ENCODE data around the gene BCAS1. TPM values are rescaled to one million over a fixed set of nuclear protein-coding genes. Genes with fewer than 3 reads are reported as not detected.
A peak's percentile ranks its signal among the peaks of the same experiment; 100 is the strongest.

The BCAS1 gene
- total RNA-seq, 1 experiment from 2014 or later = 4.0 TPM

DNA sequence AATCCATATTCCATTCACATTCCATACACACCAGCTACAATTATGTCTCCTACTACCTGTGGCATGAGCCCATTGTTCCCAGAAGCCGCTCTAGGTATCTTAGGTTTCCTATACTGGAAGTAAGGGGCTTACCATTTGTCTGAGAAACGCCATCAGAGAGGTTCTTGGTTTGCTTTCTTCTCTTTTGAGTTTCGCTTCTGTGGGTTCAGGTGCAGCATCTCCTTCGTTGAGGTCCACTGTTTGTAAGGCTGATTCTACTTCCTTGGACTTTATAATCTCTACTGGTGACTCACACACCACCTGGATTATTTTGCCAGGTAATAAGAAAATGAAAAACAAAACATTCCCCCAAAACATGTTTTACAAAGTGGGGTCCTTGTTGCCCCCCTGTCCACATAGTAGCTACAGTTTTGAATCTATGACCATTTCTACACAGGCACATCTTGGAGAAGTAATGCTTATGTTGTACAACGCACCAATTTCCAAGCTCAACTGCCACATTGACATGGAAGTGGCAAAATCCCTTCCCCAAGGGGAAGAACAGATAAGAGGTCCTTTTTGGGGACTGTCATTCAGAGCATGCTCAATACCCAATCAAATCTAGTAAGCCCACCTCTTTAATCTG lies 103.5 kb downstream of the BCAS1 start:
- ChIA-PET POLR2A (ENCODE audit: unreplicated experiment) (no interaction called here), CTCF (no interaction called here)
- Histone ChIP-seq H3K79me2 (ENCODE audit: low read depth) (no peaks in the 10 kb centered on the region), H3K9me3 (ENCODE audit: insufficient read depth, low read depth) (no peaks in the 10 kb centered on the region), H3K27ac (no peak overlapping the region), H3F3A (ENCODE audit: insufficient read depth, low read depth) (no peaks in the 10 kb centered on the region), H3K4me3 (no peak overlapping the region), H3K36me3 (ENCODE audit: low read depth) (no peaks in the 10 kb centered on the region), H3K27me3 (ENCODE audit: insufficient read depth, low read depth) (no peaks in the 10 kb centered on the region), H3K4me2 (no peak overlapping the region), H3K9me2 (ENCODE audit: insufficient read depth) (no peaks in the 10 kb centered on the region), H3K4me1 (replicated peaks; ENCODE audit: insufficient read depth) (no peaks in the 10 kb centered on the region), H2AFZ (no peak overlapping the region), H4K20me1 (ENCODE audit: insufficient read depth) (no peaks in the 10 kb centered on the region)
- TF ChIP-seq, protein P1, sequence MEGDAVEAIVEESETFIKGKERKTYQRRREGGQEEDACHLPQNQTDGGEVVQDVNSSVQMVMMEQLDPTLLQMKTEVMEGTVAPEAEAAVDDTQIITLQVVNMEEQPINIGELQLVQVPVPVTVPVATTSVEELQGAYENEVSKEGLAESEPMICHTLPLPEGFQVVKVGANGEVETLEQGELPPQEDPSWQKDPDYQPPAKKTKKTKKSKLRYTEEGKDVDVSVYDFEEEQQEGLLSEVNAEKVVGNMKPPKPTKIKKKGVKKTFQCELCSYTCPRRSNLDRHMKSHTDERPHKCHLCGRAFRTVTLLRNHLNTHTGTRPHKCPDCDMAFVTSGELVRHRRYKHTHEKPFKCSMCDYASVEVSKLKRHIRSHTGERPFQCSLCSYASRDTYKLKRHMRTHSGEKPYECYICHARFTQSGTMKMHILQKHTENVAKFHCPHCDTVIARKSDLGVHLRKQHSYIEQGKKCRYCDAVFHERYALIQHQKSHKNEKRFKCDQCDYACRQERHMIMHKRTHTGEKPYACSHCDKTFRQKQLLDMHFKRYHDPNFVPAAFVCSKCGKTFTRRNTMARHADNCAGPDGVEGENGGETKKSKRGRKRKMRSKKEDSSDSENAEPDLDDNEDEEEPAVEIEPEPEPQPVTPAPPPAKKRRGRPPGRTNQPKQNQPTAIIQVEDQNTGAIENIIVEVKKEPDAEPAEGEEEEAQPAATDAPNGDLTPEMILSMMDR (conservative IDR thresholded peaks at IDR 0.05) = no peak
- TF ChIP-seq EZH2 (IDR thresholded peaks at IDR 0.05; ENCODE audit: low read depth) = no peak
- intact Hi-C loops (cut with micrococcal nuclease; ENCODE audit: unreplicated experiment) = no loop called here
- DNase-seq = peak in 1 of 2 experiments; percentile 21
- no TSS peak for BruUV-seq (replicated peaks)

DNA sequence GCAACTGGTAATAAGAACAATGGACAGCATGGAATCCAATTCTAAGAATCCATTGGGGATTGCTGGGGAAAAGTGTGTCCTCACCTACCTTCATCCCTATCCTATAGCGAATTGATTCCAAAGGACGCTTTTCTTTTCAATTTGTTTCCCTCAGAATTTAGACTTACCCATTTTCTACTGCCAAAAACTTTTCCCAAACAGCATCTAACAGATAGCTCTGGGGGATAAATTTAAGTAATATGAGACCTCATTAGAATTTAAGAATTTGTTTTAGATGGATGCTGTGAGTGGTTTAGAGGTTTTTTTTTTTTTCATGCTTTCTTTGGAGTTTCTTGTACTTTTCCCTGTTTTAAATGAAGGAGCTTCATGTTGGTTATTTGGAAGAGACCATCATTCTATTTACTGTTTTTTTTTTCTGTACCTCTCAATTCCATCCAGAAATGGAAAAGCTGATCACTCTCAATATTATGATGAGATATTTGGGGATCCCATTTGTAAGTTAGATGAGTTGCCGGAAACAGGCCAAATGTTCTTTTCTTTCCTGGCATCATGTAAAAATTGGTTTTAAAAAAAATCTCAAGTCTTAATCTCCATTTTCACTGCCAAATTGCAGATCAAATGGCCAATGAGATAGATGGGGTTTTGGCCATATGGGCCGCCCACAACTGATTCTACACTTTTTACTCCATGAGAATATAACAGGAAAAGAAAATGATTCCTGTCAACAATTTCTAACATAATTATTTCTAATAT lies 105.7 kb downstream of the BCAS1 start:
- intact Hi-C loops (cut with micrococcal nuclease; ENCODE audit: unreplicated experiment) = no loop called here
- H3K79me2 ChIP-seq (ENCODE audit: low read depth) = no peaks in the 10 kb centered on the region
- no peak overlapping the region for H2AFZ ChIP-seq
- CTCF ChIA-PET = no interaction called here
- no peaks in the 10 kb centered on the region for H4K20me1 ChIP-seq (ENCODE audit: insufficient read depth)
- H3K4me3 ChIP-seq = no peak overlapping the region
- no peaks in the 10 kb centered on the region for H3K36me3 ChIP-seq (ENCODE audit: low read depth)
- no peaks in the 10 kb centered on the region for H3F3A ChIP-seq (ENCODE audit: insufficient read depth, low read depth)
- no TSS peak for BruUV-seq (replicated peaks)
- TF ChIP-seq EZH2 (IDR thresholded peaks at IDR 0.05; ENCODE audit: low read depth) = no peak
- TF ChIP-seq, protein P1 (conservative IDR thresholded peaks at IDR 0.05) = no peak
- H3K4me2 ChIP-seq = no peak overlapping the region
- H3K4me1 ChIP-seq (replicated peaks; ENCODE audit: insufficient read depth) = no peaks in the 10 kb centered on the region
- DNase-seq = peak in 1 of 2 experiments; percentile 23
- H3K27ac ChIP-seq = no peak overlapping the region
- no peaks in the 10 kb centered on the region for H3K9me2 ChIP-seq (ENCODE audit: insufficient read depth)
- POLR2A ChIA-PET (ENCODE audit: unreplicated experiment) = interaction anchor here (0.7 kb wide), 1 partner anchor 484 kb away, joined by 13 read pairs; no protein-coding TSS in a partner anchor
- no peaks in the 10 kb centered on the region for H3K27me3 ChIP-seq (ENCODE audit: insufficient read depth, low read depth)
- H3K9me3 ChIP-seq (ENCODE audit: insufficient read depth, low read depth) = no peaks in the 10 kb centered on the region

DNA sequence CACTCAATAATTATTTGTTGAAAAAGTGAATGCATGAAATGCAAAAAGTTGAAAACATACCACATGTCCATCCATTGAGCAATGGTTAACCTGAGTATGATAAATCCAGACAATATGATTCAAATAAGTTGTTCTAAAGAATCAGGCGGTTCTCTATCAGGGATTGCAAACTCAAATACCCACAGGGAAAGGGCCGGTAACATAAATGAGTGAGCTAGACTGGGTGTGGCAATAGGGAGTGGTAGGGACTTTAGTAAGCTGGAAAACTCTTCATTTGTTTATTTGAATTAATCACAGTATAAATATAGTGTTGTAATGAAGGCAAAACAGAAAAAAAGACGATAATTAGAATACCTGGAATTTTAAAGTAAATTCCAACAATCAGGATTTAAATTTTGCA lies 106.3 kb downstream of the BCAS1 start:
- CTCF ChIA-PET = no interaction called here
- Histone ChIP-seq H4K20me1 (ENCODE audit: insufficient read depth) (no peaks in the 10 kb centered on the region), H3K79me2 (ENCODE audit: low read depth) (no peaks in the 10 kb centered on the region), H3K36me3 (ENCODE audit: low read depth) (no peaks in the 10 kb centered on the region), H3K9me2 (ENCODE audit: insufficient read depth) (no peaks in the 10 kb centered on the region), H3F3A (ENCODE audit: insufficient read depth, low read depth) (no peaks in the 10 kb centered on the region), H3K9me3 (ENCODE audit: insufficient read depth, low read depth) (no peaks in the 10 kb centered on the region), H2AFZ (no peak overlapping the region), H3K4me1 (replicated peaks; ENCODE audit: insufficient read depth) (no peaks in the 10 kb centered on the region), H3K4me2 (no peak overlapping the region), H3K27ac (no peak overlapping the region), H3K4me3 (no peak overlapping the region), H3K27me3 (ENCODE audit: insufficient read depth, low read depth) (no peaks in the 10 kb centered on the region)
- BruUV-seq (replicated peaks) = no TSS peak
- intact Hi-C loops (cut with micrococcal nuclease; ENCODE audit: unreplicated experiment) = no loop called here
- TF ChIP-seq, protein P1 (conservative IDR thresholded peaks at IDR 0.05) = no peak
- no peak for TF ChIP-seq EZH2 (IDR thresholded peaks at IDR 0.05; ENCODE audit: low read depth)
- POLR2A ChIA-PET (ENCODE audit: unreplicated experiment) = no interaction called here
- DNase-seq = peak in 1 of 2 experiments; percentile 20
